ENCODE data around the gene IHH. TPM values are rescaled to one million over a fixed set of nuclear protein-coding genes. Genes with fewer than 3 reads are reported as not detected.

The IHH gene
- total RNA-seq, 1 experiment from 2014 or later, result 0.17 TPM

GRCh38 chr2:219032051-219032745, 28.5 kb downstream of the IHH start:
- BruUV-seq (replicated peaks), result no TSS peak
- no peaks in the 10 kb centered on the region for H3K9me3 ChIP-seq (ENCODE audit: control insufficient read depth in 1 of 2, insufficient read depth in 1 of 2, low read depth in 1 of 2, low read length in 2 of 2)
- no peak overlapping the region for H3K27ac ChIP-seq (ENCODE audit: low read depth, low read length)
- ChIA-PET CTCF (no interaction called here), POLR2A (no interaction called here), RAD21 (ENCODE audit: low non-redundant PET in 1 of 2, low total read pairs in 2 of 2, uncharacterized antibody in 2 of 2, unreplicated experiment in 2 of 2) (no interaction called here)
- H3K9me2 ChIP-seq (ENCODE audit: insufficient read depth), result no peaks in the 10 kb centered on the region
- intact Hi-C loops (cut with micrococcal nuclease), result no loop called here
- H3K4me2 ChIP-seq (ENCODE audit: low read length), result no peak overlapping the region
- H3K36me3 ChIP-seq (ENCODE audit: control insufficient read depth in 1 of 2, insufficient read depth in 2 of 2, low read length in 2 of 2), result no peaks in the 10 kb centered on the region
- no peaks in the 10 kb centered on the region; a peak in 1 of 4 replicates for H3K4me1 ChIP-seq (ENCODE audit: control insufficient read depth in 1 of 2, insufficient read depth in 2 of 2, low read length in 2 of 2)
- peaks cover 25% of the 10 kb centered on the region for H3K27me3 ChIP-seq (ENCODE audit: insufficient read depth, low read length)
- no peak for ATAC-seq
- H4K20me1 ChIP-seq (ENCODE audit: insufficient read depth), result no peaks in the 10 kb centered on the region
- H3K4me3 ChIP-seq (replicated peaks in 1 of 2; ENCODE audit: low read depth in 1 of 2, low read length in 2 of 2), result no peak overlapping the region
- H2AFZ ChIP-seq (ENCODE audit: low read depth, low read length, poor library complexity, severe bottlenecking), result no peak overlapping the region
- no peak for TF ChIP-seq FOSL1 (IDR thresholded peaks at IDR 0.05; ENCODE audit: low read depth)
- TF ChIP-seq JUND (IDR thresholded peaks at IDR 0.05), result no peak
- TF ChIP-seq CTCF (IDR thresholded peaks at IDR 0.05 in 2 of 3, conservative IDR thresholded peaks at IDR 0.05 in 1 of 3; ENCODE audit: borderline replicate concordance in 1 of 3, insufficient read depth in 1 of 3, low read depth in 2 of 3, low read length in 2 of 3), result no peak
- TF ChIP-seq ZBTB33 (IDR thresholded peaks at IDR 0.05; ENCODE audit: extremely low read depth, insufficient replicate concordance, low read length), result no peak
- TF ChIP-seq YY1 (IDR thresholded peaks at IDR 0.05; ENCODE audit: extremely low read depth, insufficient replicate concordance, low read depth, low read length), result no peak
- no peak for TF ChIP-seq SRF (IDR thresholded peaks at IDR 0.05; ENCODE audit: low read depth)
- no peak for TF ChIP-seq ZNF274 (IDR thresholded peaks at IDR 0.05; ENCODE audit: low read depth, low read length)
- TF ChIP-seq ZFX (IDR thresholded peaks at IDR 0.05), result no peak
- no peak for TF ChIP-seq ELF1 (IDR thresholded peaks at IDR 0.05; ENCODE audit: borderline replicate concordance, low read depth)
- TF ChIP-seq ATF3 (IDR thresholded peaks at IDR 0.05), result no peak
- no peak for TF ChIP-seq POLR2A (IDR thresholded peaks at IDR 0.05; ENCODE audit: borderline replicate concordance, extremely low read depth, insufficient read depth, insufficient read length)
- no peak for TF ChIP-seq SP1 (IDR thresholded peaks at IDR 0.05; ENCODE audit: low read depth)
- no peak for TF ChIP-seq RAD21 (IDR thresholded peaks at IDR 0.05; ENCODE audit: low read depth)
- TF ChIP-seq SIN3A (IDR thresholded peaks at IDR 0.05; ENCODE audit: low read depth), result no peak
- H3K9ac ChIP-seq (ENCODE audit: low read length), result no peak overlapping the region
- no peak for DNase-seq (ENCODE audit: low read depth, low spot score)
- H3K79me2 ChIP-seq (ENCODE audit: insufficient read depth, low read length), result no peaks in the 10 kb centered on the region
